Astrocyte (in vitro differentiated cells and primary cell): ENCODE results near the gene RAF1. TPM values are rescaled to one million over a fixed set of nuclear protein-coding genes. Genes with fewer than 3 reads are reported as not detected.

Source experiments
- DNase-seq: peaks from one replicate; pipeline ENCODE4 v3.0.0-alpha.2; 2010; ENCODE audit warnings: low read depth
- FAIRE-seq: peaks from 2 replicates; lab custom pipeline; 2011; peaks lifted over from hg19 to GRCh38; lab: Jason Lieb, UNC
- H2AFZ ChIP-seq: 2 replicates; pipeline ENCODE4 v1.6.0; 2012; ENCODE audit warnings: low read depth, low read length, inconsistent platforms
- H3K27ac ChIP-seq: 2 replicates; pipeline ENCODE4 v1.5.1; 2011; ENCODE audit warnings: low read depth, low read length, inconsistent platforms
- H3K27me3 ChIP-seq: 2 replicates; pipeline ENCODE4 v1.6.0; 2011; ENCODE audit warnings: low read length, inconsistent platforms; ENCODE audit not compliant: insufficient read depth
- H3K36me3 ChIP-seq: 2 replicates; pipeline ENCODE4 v1.5.1; 2011; ENCODE audit warnings: low read length, inconsistent platforms; ENCODE audit not compliant: insufficient read depth
- H3K4me1 ChIP-seq: 2 replicates; pipeline ENCODE4 v1.5.1; 2011; ENCODE audit warnings: low read length, inconsistent platforms; ENCODE audit not compliant: insufficient read depth
- H3K4me2 ChIP-seq: 2 replicates; pipeline ENCODE4 v1.6.0; 2012; ENCODE audit warnings: low read length, inconsistent platforms
- H3K4me3 ChIP-seq: 2 replicates; pipeline ENCODE4 v1.5.1; 2011; ENCODE audit warnings: low read depth, mild to moderate bottlenecking, low read length, inconsistent platforms; ENCODE audit not compliant: insufficient read depth
- H3K79me2 ChIP-seq: 2 replicates; pipeline ENCODE4 v1.6.0; 2012; ENCODE audit warnings: mild to moderate bottlenecking, low read length, inconsistent platforms; ENCODE audit not compliant: insufficient read depth
- H3K9ac ChIP-seq: 2 replicates; pipeline ENCODE4 v1.6.0; 2012; ENCODE audit warnings: mild to moderate bottlenecking, low read length, inconsistent platforms
- H3K9me3 ChIP-seq: 2 replicates; pipeline ENCODE4 v1.5.1; 2012; ENCODE audit warnings: low read depth, mild to moderate bottlenecking, low read length, inconsistent platforms; ENCODE audit not compliant: insufficient read depth
- H4K20me1 ChIP-seq: 2 replicates; pipeline ENCODE4 v1.6.0; 2012; ENCODE audit warnings: low read length, inconsistent platforms; ENCODE audit not compliant: insufficient read depth
- H3K27ac Mint-ChIP-seq: one replicate; pipeline ENCODE4 v1.8.0; 2021; ENCODE audit warnings: mild to moderate bottlenecking, mixed read lengths; ENCODE audit not compliant: unreplicated experiment
- H3K27me3 Mint-ChIP-seq: one replicate; pipeline ENCODE4 v1.8.0; 2021; ENCODE audit warnings: low read depth, mixed read lengths; ENCODE audit not compliant: unreplicated experiment
- H3K36me3 Mint-ChIP-seq: one replicate; pipeline ENCODE4 v1.8.0; 2021; ENCODE audit warnings: low read depth, mixed read lengths; ENCODE audit not compliant: unreplicated experiment
- H3K4me1 Mint-ChIP-seq: one replicate; pipeline ENCODE4 v1.8.0; 2021; ENCODE audit warnings: low read depth, mixed read lengths; ENCODE audit not compliant: unreplicated experiment
- H3K4me3 Mint-ChIP-seq: one replicate; pipeline ENCODE4 v1.8.0; 2021; ENCODE audit warnings: mild to moderate bottlenecking, moderate library complexity, mixed read lengths; ENCODE audit not compliant: unreplicated experiment
- H3K9me3 Mint-ChIP-seq: one replicate; pipeline ENCODE4 v1.8.0; 2021; ENCODE audit warnings: mild to moderate bottlenecking, mixed read lengths; ENCODE audit not compliant: unreplicated experiment
- EZH2 ChIP-seq: IDR thresholded peaks from 2 replicates; pipeline ENCODE4 v1.6.1; 2012; ENCODE audit warnings: mild to moderate bottlenecking, low read length, inconsistent platforms; ENCODE audit not compliant: insufficient read depth
- total RNA-seq: library from RNA; stranded (reverse); gene quantifications from 2 replicates; pipeline ENCODE4 v1.2.1, GENCODE V29; 2021
- TF ChIP-seq, protein P1 (sequence below): IDR thresholded peaks from 2 replicates; pipeline ENCODE4 v1.5.1; 2011; ENCODE audit warnings: low read depth, mild to moderate bottlenecking, inconsistent platforms, low read length, moderate library complexity; ENCODE audit not compliant: insufficient read depth

Gene RAF1
- total RNA-seq, 1 donor from 2014 or later, result 80.9 TPM

DNA sequence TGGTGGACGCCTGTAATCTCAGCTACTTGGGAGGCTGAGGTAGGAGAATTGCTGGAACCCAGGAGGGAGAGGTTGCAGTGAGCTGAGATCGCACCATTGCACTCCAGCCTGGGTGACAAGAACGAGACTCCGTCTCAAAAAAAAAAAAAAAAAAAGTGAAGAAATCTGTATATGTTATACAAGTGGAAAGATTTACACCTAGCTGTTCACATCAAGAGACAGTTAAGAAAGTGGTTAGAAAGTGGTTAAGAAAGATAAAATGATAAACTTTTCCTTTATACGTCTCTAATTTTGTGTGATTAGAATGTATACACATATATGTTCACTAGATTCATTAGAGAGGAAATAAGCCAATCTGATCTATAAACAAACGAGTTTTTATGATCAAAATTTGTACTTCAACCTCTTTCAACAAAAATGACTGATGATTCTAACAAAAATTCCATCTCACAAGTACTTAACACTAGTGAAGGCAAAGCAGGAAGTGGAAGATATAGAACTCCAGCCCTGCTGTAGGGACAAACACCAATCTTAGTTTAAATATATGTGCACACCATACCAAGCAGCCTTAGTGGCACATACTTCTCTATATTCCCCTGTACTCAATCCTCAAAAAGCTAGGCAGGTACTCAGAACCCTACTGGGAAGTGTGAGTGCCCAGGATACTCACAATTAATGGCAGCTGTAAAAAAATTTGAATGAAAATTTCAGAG lies 51.2 kb downstream of the RAF1 start:
- H3K27me3 Mint-ChIP-seq, result no peaks in the 10 kb centered on the region
- no peaks in the 10 kb centered on the region for H3K4me1 ChIP-seq
- no peak overlapping the region for H3K9ac ChIP-seq
- FAIRE-seq (no peak), DNase-seq (no peak)
- no peak overlapping the region for H3K4me2 ChIP-seq
- H3K36me3 ChIP-seq, result peaks cover 23% of the 10 kb centered on the region
- no peaks in the 10 kb centered on the region for H3K27me3 ChIP-seq
- no peaks in the 10 kb centered on the region for H3K9me3 ChIP-seq
- no peak for TF ChIP-seq EZH2
- TF ChIP-seq, protein P1, sequence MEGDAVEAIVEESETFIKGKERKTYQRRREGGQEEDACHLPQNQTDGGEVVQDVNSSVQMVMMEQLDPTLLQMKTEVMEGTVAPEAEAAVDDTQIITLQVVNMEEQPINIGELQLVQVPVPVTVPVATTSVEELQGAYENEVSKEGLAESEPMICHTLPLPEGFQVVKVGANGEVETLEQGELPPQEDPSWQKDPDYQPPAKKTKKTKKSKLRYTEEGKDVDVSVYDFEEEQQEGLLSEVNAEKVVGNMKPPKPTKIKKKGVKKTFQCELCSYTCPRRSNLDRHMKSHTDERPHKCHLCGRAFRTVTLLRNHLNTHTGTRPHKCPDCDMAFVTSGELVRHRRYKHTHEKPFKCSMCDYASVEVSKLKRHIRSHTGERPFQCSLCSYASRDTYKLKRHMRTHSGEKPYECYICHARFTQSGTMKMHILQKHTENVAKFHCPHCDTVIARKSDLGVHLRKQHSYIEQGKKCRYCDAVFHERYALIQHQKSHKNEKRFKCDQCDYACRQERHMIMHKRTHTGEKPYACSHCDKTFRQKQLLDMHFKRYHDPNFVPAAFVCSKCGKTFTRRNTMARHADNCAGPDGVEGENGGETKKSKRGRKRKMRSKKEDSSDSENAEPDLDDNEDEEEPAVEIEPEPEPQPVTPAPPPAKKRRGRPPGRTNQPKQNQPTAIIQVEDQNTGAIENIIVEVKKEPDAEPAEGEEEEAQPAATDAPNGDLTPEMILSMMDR, result no peak
- H3K36me3 Mint-ChIP-seq, result peaks cover 4% of the 10 kb centered on the region
- peaks cover 56% of the 10 kb centered on the region for H4K20me1 ChIP-seq
- H3K4me3 ChIP-seq, result no peak overlapping the region
- H2AFZ ChIP-seq, result no peak overlapping the region
- H3K9me3 Mint-ChIP-seq, result no peaks in the 10 kb centered on the region
- peak overlapping the region; percentile 18 for H3K27ac Mint-ChIP-seq
- H3K79me2 ChIP-seq, result peaks cover 75% of the 10 kb centered on the region
- H3K27ac ChIP-seq, result no peak overlapping the region
- H3K4me1 Mint-ChIP-seq, result peaks cover 2% of the 10 kb centered on the region
- no peak overlapping the region for H3K4me3 Mint-ChIP-seq

DNA sequence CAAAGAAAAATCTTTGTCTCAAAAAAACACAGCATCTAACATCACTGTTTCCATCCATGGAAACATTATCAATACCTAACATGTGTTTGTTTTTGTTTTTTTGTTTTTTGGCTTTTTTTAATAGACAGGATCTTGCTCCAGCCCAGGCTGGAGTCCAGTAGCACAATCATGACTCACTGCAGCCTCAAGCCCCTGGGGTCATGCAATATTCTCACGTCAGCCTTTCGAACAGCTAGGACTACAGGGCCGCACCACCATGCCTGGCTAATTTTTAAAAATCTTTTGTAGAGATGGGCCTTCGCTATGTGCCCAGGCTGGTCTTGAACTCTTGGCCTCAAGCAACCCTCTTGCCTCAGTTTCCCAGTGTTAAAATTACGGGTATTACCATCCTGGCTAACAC lies 52.8 kb downstream of the RAF1 start:
- Histone ChIP-seq H3K9ac (no peak overlapping the region), H3K4me3 (no peak overlapping the region), H3K79me2 (peaks cover 70% of the 10 kb centered on the region), H3K4me1 (no peaks in the 10 kb centered on the region), H3K27me3 (no peaks in the 10 kb centered on the region), H3K4me2 (no peak overlapping the region), H3K27ac (no peak overlapping the region), H3K36me3 (peaks cover 29% of the 10 kb centered on the region), H3K9me3 (no peaks in the 10 kb centered on the region), H2AFZ (no peak overlapping the region), H4K20me1 (peaks cover 50% of the 10 kb centered on the region)
- Mint-ChIP-seq H3K27me3 (no peaks in the 10 kb centered on the region), H3K36me3 (peaks cover 7% of the 10 kb centered on the region), H3K9me3 (no peaks in the 10 kb centered on the region), H3K27ac (no peak overlapping the region), H3K4me3 (no peak overlapping the region), H3K4me1 (peaks cover 2% of the 10 kb centered on the region)
- DNase-seq (no peak), FAIRE-seq (no peak)
- TF ChIP-seq, protein P1, result no peak
- TF ChIP-seq EZH2, result no peak

- FAIRE-seq, result no peak
Observed at GRCh38 chr3:12608376-12608775, 55.5 kb downstream of the RAF1 start.

More at GRCh38 chr3:12608376-12608775, 55.5 kb downstream of the RAF1 start:
- Mint-ChIP-seq H3K27me3 (no peaks in the 10 kb centered on the region), H3K4me1 (peaks cover 2% of the 10 kb centered on the region), H3K36me3 (peaks cover 7% of the 10 kb centered on the region), H3K4me3 (no peak overlapping the region), H3K9me3 (no peaks in the 10 kb centered on the region), H3K27ac (no peak overlapping the region)
- no peak overlapping the region for H3K4me2 ChIP-seq
- H3K4me1 ChIP-seq, result no peaks in the 10 kb centered on the region
- no peak overlapping the region for H3K9ac ChIP-seq
- TF ChIP-seq, protein P1, result no peak
- TF ChIP-seq EZH2, result no peak
- no peaks in the 10 kb centered on the region for H3K9me3 ChIP-seq
- peaks cover 50% of the 10 kb centered on the region for H4K20me1 ChIP-seq
- H3K36me3 ChIP-seq, result peaks cover 34% of the 10 kb centered on the region
- H2AFZ ChIP-seq, result no peak overlapping the region
- H3K27ac ChIP-seq, result no peak overlapping the region
- peaks cover 52% of the 10 kb centered on the region for H3K79me2 ChIP-seq
- no peak overlapping the region for H3K4me3 ChIP-seq
- DNase-seq, result no peak
- H3K27me3 ChIP-seq, result no peaks in the 10 kb centered on the region
